ENCODE results near the gene WDR76. TPM values are rescaled to one million over a fixed set of nuclear protein-coding genes. Genes with fewer than 3 reads are reported as not detected.

Gene WDR76
- total RNA-seq, 2 donors from 2014 or later: 10.5 to 11.9 TPM

DNA sequence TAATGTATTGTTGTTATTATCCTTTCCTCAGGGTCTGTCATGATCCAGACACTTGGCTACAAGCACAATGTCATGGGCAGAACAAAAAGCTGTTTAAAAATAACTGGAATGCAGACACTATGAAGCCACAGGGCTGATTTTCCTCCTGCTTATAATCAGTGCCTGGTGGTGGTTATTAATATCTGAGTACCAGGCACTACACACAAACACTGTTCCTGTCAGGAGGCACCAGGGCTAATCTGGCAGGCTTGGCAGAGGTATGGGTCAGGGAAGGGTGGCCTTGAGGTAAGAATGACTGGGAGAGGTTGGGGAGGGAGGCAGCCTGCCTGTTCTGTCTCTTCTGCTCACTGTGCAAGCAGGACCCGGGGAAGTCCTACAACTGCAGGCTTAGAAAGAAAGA is 67.2 kb downstream of the WDR76 start:
- H3K36me3 Mint-ChIP-seq (ENCODE audit: low read depth): peaks cover 4% of the 10 kb centered on the region

DNA sequence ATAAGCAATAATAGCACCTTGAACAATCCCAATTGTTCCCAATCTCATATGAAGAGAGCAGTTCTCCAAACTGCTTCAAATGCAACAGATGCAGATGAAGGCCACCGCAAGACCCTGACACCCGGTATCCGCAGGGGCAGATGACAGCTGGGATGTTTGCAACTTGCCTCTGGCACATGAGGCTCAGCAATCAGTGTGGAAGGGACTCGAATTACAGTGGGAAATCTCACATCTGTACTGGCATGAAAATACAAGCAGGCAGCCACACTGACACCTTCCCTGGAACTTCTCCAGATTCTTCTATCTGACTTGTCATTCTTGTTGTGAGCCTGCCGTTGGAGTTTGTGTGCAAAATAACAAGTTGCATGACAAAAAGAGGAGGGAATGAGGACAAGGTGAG is 68.8 kb downstream of the WDR76 start:
- H3K36me3 Mint-ChIP-seq (ENCODE audit: low read depth): peaks cover 2% of the 10 kb centered on the region
- H3K27me3 Mint-ChIP-seq: no peaks in the 10 kb centered on the region
- no peak for ATAC-seq
- H3K4me1 Mint-ChIP-seq: peaks cover 2% of the 10 kb centered on the region
- DNase-seq: no peak
- no peak overlapping the region for H3K27ac Mint-ChIP-seq
- no peak overlapping the region for H3K4me3 Mint-ChIP-seq
- no peaks in the 10 kb centered on the region for H3K9me3 ChIP-seq (ENCODE audit: control insufficient read depth, low read length, poor library complexity, severe bottlenecking)

More for the DNA sequence above, 67.2 kb downstream of the WDR76 start:
- H3K4me3 Mint-ChIP-seq: no peak overlapping the region
- peaks cover 5% of the 10 kb centered on the region for H3K4me1 Mint-ChIP-seq
- H3K27ac Mint-ChIP-seq: no peak overlapping the region
- DNase-seq (no peak), ATAC-seq (no peak)
- H3K27me3 Mint-ChIP-seq: no peaks in the 10 kb centered on the region
- no peaks in the 10 kb centered on the region for H3K9me3 ChIP-seq (ENCODE audit: control insufficient read depth, low read length, poor library complexity, severe bottlenecking)

DNA sequence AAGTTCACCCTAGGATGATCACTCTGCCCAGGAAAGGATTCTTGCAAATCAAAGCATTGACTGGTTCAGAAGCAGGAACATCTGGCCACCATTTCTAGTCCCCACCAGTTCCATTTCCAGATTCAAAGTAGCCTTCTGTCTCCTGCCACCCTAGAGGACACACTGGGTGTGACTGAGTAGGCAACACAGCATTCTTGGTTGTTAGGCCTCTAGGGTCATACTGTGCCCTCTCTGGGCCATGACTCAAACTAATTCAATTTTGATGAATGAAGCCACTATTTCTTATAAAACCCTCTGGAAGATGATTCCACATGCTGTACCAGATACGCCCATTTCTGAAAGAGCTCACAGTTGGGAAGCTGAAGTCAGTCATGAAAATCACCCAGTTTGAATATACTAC is 69.7 kb downstream of the WDR76 start:
- Mint-ChIP-seq H3K27me3 (no peaks in the 10 kb centered on the region), H3K4me1 (peaks cover 2% of the 10 kb centered on the region), H3K4me3 (no peak overlapping the region), H3K27ac (no peak overlapping the region), H3K36me3 (ENCODE audit: low read depth) (peaks cover 2% of the 10 kb centered on the region)
- DNase-seq (no peak), ATAC-seq (no peak)
- H3K9me3 ChIP-seq (ENCODE audit: control insufficient read depth, low read length, poor library complexity, severe bottlenecking): no peaks in the 10 kb centered on the region

DNA sequence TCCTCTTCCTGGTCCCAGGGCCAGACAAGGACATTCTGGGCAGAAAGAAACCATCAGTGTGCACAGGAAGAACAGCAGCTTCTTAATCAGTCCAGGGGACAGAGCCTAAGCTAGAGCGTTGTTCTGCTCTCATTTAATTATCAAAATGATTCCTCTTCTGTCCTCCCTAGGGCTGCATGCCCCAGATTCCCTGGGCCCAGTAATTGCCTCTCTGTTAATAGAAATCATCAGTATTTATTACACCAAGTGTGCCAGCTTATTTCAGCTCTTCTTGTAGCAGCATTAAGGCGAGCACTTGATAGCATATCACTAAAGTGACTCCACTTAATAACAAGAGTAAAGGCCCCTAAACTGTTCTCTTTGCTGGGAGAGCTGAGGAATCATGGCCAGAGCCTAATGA is 72.1 kb downstream of the WDR76 start:
- H3K4me3 Mint-ChIP-seq: no peak overlapping the region
- no peaks in the 10 kb centered on the region for H3K9me3 ChIP-seq (ENCODE audit: control insufficient read depth, low read length, poor library complexity, severe bottlenecking)
- H3K27me3 Mint-ChIP-seq: no peaks in the 10 kb centered on the region
- H3K36me3 Mint-ChIP-seq (ENCODE audit: low read depth): peaks cover 2% of the 10 kb centered on the region
- ATAC-seq: no peak
- H3K4me1 Mint-ChIP-seq: peaks cover 3% of the 10 kb centered on the region
- no peak for DNase-seq
- no peak overlapping the region for H3K27ac Mint-ChIP-seq

DNA sequence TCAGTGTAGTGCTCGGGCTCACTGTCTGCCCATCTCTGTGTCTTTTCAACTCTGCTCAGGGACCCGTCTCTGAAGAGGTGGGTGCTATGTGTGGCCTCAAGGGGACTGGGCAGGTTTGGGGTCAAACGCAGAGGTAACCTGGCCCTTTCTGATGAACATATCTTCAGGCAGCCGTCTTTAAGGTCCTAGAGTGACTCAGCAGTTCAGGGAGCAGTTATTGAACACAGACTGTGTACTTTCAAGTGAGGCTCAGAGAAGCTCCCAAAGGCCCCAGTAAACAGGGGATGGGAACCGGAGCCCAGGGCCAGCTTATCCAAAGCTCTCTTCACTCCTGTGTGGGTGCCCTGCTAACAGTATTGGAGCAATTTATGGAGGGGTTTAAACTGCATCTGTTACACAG is 73.1 kb downstream of the WDR76 start:
- Mint-ChIP-seq H3K27me3 (no peaks in the 10 kb centered on the region), H3K36me3 (ENCODE audit: low read depth) (no peaks in the 10 kb centered on the region), H3K4me1 (peaks cover 4% of the 10 kb centered on the region), H3K27ac (no peak overlapping the region), H3K4me3 (no peak overlapping the region)
- ATAC-seq: no peak
- DNase-seq: no peak
- no peaks in the 10 kb centered on the region for H3K9me3 ChIP-seq (ENCODE audit: control insufficient read depth, low read length, poor library complexity, severe bottlenecking)

DNA sequence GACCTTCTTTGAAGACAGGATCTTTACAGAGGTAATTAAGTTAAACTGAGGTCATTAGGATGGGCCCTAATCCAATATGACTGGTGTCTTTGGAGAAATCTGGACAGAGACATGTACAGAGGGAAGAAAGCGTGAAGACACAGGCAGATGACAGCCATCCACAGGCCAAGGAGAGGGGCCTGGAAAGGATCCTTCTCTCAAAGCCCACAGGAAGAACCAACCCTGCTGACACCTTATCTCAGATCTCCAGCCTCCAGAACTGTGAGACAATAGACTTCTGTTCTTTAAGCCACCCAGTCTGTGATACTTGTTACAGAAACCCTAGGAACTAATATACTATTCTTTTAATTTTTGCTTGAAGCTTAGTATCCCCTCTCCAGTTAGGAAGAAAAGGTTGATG is 74.2 kb downstream of the WDR76 start:
- ATAC-seq (no peak), DNase-seq (no peak)
- no peaks in the 10 kb centered on the region for H3K9me3 ChIP-seq (ENCODE audit: control insufficient read depth, low read length, poor library complexity, severe bottlenecking)
- Mint-ChIP-seq H3K27me3 (peaks cover 5% of the 10 kb centered on the region), H3K36me3 (ENCODE audit: low read depth) (peaks cover 2% of the 10 kb centered on the region), H3K4me3 (no peak overlapping the region), H3K4me1 (peaks cover 7% of the 10 kb centered on the region), H3K27ac (no peak overlapping the region)

DNA sequence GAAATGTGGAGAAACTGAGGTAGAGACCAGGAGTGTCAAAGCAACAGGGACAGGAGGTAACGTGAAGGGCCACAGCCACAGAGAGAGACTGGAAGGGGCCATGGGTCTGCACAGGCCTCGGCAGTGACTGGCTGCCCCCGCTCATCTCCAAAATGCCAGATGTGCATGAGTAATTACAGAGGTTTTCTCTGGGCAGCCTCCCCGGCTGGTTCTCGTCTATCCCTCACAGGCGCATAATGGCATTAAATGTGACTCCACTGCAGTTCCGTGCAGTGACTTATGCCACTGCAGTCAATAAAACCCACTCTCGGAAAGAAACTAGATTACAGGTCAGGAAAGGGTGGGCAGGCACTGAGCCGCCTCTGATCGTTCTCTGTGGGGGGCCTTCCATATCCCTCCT is 74.7 kb downstream of the WDR76 start:
- Mint-ChIP-seq H3K4me1 (peaks cover 7% of the 10 kb centered on the region), H3K27ac (no peak overlapping the region), H3K36me3 (ENCODE audit: low read depth) (peaks cover 2% of the 10 kb centered on the region), H3K4me3 (no peak overlapping the region), H3K27me3 (peaks cover 5% of the 10 kb centered on the region)
- no peaks in the 10 kb centered on the region for H3K9me3 ChIP-seq (ENCODE audit: control insufficient read depth, low read length, poor library complexity, severe bottlenecking)
- DNase-seq (no peak), ATAC-seq (no peak)

DNA sequence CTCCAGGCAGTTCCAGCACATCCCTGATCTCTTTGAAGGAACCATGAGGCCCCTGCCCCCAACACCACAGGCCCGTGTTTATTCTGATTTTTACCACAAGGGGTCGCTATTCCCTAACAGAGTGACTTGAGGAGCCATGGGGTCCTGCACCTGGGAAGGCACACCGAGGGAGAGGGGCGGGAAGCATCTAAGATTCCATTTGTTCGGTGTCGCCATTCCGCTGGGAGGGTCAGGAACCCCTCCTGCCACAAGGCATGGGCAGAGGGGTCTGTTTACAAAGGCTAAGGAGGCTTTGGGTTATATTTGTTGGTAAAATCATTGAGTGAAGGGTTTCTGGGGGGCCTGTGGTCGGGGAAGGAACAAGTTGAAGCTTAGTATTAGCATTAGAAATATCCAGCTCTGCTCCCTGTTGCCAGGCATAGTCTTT is 77.1 kb downstream of the WDR76 start:
- no peak overlapping the region for H3K4me3 Mint-ChIP-seq
- peak; percentile 69 for ATAC-seq

DNA sequence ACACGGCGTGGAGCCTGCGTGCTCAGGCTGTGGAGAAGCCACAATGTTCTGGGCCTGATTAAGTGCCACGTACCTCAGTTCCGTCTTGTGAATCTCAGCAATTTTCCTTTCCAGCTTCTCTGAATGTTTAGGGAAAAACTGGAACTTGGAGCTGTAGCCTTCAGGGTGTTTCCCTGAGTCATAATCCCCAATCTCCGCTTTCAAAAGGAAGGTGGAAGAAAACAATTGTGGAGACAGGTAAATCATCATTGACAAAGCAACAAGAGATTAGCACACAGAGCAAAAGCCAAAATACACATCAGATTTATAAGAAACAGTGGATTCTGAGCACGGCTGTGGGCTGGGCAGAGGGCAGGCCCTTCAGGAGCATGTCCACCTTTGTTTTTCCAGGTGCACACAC is 79.0 kb downstream of the WDR76 start:
- H3K9me3 ChIP-seq (ENCODE audit: control insufficient read depth, low read length, poor library complexity, severe bottlenecking): no peaks in the 10 kb centered on the region
- peaks cover 7% of the 10 kb centered on the region for H3K4me1 Mint-ChIP-seq
- H3K27me3 Mint-ChIP-seq: peaks cover 5% of the 10 kb centered on the region
- DNase-seq (no peak), ATAC-seq (no peak)
- H3K4me3 Mint-ChIP-seq: no peak overlapping the region
- H3K27ac Mint-ChIP-seq: no peak overlapping the region
- H3K36me3 Mint-ChIP-seq (ENCODE audit: low read depth): peaks cover 2% of the 10 kb centered on the region

More for the DNA sequence above, 77.1 kb downstream of the WDR76 start:
- Mint-ChIP-seq H3K36me3 (ENCODE audit: low read depth) (peaks cover 2% of the 10 kb centered on the region), H3K27me3 (peaks cover 5% of the 10 kb centered on the region), H3K27ac (peak overlapping the region; percentile 39), H3K4me1 (peaks cover 7% of the 10 kb centered on the region)
- peak; percentile 16 to 48 (median 19) for DNase-seq
- no peaks in the 10 kb centered on the region for H3K9me3 ChIP-seq (ENCODE audit: control insufficient read depth, low read length, poor library complexity, severe bottlenecking)

DNA sequence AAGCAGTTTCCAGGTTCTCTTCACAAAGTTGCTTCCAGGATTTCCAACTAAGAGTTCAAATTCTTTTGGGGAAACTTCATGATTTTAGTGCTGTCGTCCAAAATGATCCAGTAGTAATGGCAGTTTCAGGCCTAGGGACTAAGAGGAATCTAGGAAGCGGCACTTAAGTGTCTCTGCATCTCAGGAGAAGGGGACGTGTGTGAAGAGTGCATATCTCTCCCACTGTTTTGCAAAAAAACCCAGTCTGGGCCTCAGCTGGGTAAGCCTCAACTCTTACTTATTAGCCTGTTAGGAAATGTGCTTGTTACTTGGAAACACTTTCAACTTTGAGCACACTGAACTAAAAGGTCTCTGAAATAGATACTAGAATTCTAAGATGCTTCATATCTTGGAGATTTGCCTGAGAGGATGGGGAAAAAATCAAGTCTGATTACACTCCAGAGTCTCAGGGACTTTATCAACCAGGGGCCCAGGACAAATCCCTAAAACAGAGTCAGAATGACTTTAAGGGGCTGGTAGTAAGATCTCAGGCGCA is 81.8 kb downstream of the WDR76 start:
- H3K36me3 Mint-ChIP-seq (ENCODE audit: low read depth): peaks cover 2% of the 10 kb centered on the region
- no peaks in the 10 kb centered on the region for H3K9me3 ChIP-seq (ENCODE audit: control insufficient read depth, low read length, poor library complexity, severe bottlenecking)
- no peak for ATAC-seq
- peaks cover 5% of the 10 kb centered on the region for H3K27me3 Mint-ChIP-seq
- no peak overlapping the region for H3K4me3 Mint-ChIP-seq
- no peak overlapping the region for H3K27ac Mint-ChIP-seq
- DNase-seq: no peak
- peaks cover 7% of the 10 kb centered on the region for H3K4me1 Mint-ChIP-seq

DNA sequence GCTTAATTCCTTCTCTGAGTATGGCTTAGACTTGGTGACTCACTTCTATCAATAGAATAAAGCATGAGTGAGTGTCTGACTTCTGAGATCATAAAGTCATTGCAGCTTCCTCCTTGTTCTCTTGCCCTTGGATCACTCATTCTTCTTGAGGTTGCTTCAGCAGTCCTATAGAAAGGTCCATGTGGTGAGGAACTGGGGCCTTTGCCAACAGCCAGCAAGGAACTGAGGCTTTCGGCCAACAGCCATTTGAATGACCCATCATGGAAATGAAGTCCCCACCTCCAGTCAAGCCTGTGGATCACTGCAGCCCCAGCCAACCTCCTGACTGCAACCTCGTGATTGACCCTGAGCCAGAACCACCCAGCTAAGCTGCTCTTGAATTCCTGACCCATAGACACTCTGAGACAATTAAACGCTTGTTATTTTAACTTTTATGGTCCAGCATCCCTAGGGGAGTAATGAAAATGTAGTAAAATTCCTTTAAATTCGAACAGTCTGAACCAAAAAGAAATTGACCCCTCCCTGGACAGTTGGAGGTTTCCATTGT is 84.5 kb downstream of the WDR76 start:
- Mint-ChIP-seq H3K27me3 (peaks cover 10% of the 10 kb centered on the region), H3K4me3 (no peak overlapping the region)

DNA sequence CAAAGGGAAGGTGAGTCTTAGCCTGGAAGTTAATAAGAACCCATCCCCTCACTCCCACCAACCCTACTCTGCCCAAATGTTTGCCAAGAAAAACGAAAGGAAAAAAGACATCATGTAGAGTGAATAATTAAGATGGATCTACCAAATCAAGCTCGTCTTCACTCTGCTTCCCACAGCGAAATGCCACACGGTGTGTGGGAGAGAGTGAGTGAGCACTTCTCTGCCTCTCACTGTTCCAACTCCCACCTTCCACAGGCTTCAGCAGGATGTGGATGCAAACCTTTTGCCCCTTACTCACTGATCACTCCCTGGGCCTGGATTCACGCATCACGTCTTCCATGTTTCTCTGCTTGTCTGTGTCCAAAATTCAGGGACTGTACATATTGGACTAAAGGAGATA is 85.4 kb downstream of the WDR76 start:
- Mint-ChIP-seq H3K27ac (no peak overlapping the region), H3K27me3 (peaks cover 11% of the 10 kb centered on the region), H3K4me1 (no peaks in the 10 kb centered on the region), H3K4me3 (no peak overlapping the region), H3K36me3 (ENCODE audit: low read depth) (no peaks in the 10 kb centered on the region)
- no peak for DNase-seq
- no peaks in the 10 kb centered on the region for H3K9me3 ChIP-seq (ENCODE audit: control insufficient read depth, low read length, poor library complexity, severe bottlenecking)
- no peak for ATAC-seq

More for the DNA sequence above, 84.5 kb downstream of the WDR76 start:
- ATAC-seq (no peak), DNase-seq (no peak)
- Mint-ChIP-seq H3K4me1 (no peaks in the 10 kb centered on the region), H3K27ac (no peak overlapping the region), H3K36me3 (ENCODE audit: low read depth) (no peaks in the 10 kb centered on the region)
- no peaks in the 10 kb centered on the region for H3K9me3 ChIP-seq (ENCODE audit: control insufficient read depth, low read length, poor library complexity, severe bottlenecking)

DNA sequence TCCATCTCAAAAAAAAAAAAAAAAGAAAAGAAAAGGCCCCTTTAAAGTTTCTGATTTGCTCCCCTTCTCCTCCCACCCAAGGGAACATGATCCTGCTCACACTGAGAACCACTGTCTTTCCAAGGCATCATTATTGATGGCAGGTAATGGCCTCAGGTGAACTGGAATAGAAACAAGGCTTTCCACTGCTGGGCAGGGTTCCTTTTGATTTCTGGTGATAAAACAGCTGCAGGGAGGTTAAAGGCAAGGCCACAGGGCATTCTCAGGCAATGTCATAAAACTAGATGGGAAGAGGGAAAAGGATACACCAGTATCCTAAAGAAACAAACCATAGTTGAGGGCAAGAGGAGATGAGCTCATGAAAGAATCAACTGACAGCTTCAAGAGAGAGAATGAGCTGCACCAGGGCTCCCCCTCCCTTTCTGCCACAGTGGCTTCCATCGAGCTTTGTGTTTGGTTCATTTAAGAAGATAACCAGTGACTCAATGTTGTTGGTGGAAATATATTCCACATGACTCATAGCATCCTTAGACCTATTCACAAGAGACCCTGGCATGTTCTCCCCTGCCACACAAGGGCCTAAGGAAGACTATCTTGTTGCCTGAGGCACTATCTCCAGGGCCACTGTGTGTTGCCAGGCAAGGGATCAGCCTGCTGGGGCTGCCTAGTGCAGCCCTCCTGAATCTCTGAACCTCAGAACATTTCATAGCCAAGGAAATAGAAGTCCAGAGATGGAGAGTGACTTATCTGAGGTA is 86.4 kb downstream of the WDR76 start:
- ATAC-seq: no peak

DNA sequence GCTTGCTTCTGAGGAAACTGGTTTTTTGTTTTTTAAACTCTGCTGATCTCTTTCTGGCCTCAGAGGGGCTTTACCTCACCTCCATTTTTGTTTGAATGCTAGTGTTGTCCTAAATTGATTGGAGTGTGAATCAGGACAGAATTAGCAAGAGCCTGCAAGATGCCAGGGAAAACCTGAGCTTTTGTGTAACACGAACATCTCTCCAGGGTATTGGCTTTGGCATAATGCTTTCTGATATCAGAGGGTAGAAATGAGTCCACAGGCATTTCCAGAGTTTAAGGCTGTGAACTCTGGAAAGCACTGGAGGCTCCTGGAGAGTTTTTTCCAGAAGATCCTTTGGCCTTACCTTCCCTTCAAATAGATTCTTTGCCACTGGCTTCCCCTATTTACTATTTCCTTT is 87.1 kb downstream of the WDR76 start:
- no peaks in the 10 kb centered on the region for H3K9me3 ChIP-seq (ENCODE audit: control insufficient read depth, low read length, poor library complexity, severe bottlenecking)
- no peak for DNase-seq
- no peak overlapping the region for H3K27ac Mint-ChIP-seq
- no peak overlapping the region for H3K4me3 Mint-ChIP-seq
- peaks cover 24% of the 10 kb centered on the region for H3K27me3 Mint-ChIP-seq
- H3K4me1 Mint-ChIP-seq: no peaks in the 10 kb centered on the region
- no peak for ATAC-seq
- H3K36me3 Mint-ChIP-seq (ENCODE audit: low read depth): no peaks in the 10 kb centered on the region

More for the DNA sequence above, 86.4 kb downstream of the WDR76 start:
- Mint-ChIP-seq H3K4me3 (no peak overlapping the region), H3K4me1 (no peaks in the 10 kb centered on the region), H3K27ac (no peak overlapping the region), H3K27me3 (peaks cover 18% of the 10 kb centered on the region), H3K36me3 (ENCODE audit: low read depth) (no peaks in the 10 kb centered on the region)
- DNase-seq: no peak
- H3K9me3 ChIP-seq (ENCODE audit: control insufficient read depth, low read length, poor library complexity, severe bottlenecking): no peaks in the 10 kb centered on the region

Measured in T-helper 17 cell (primary cell).